WTC11 (cell line): ENCODE measurements around the gene MT1H. TPM values are rescaled to one million over a fixed set of nuclear protein-coding genes. Genes with fewer than 3 reads are reported as not detected.

Source experiments
- ATAC-seq: fragments of 200-7000 bp; cut with Tn5 transposase; 2 replicates; pipeline ENCODE4 v1.10.0; 2021; ENCODE audit warnings: mild to moderate bottlenecking, moderate library complexity
- CTCF ChIA-PET: fragments of 300-600 bp; sonication (Branson Sonifier 250); formaldehyde crosslinking; loops from one replicate; lab custom pipeline; 2021; ENCODE audit warnings: antibody characterized with exemption; lab: Charles Lee
- POLR2A ChIA-PET: fragments of 350-600 bp; sonication (Branson Sonifier 250); formaldehyde crosslinking; loops from one replicate; lab custom pipeline; 2021; ENCODE audit warnings: antibody characterized with exemption; lab: Charles Lee
- DNase-seq: peaks from one replicate; pipeline ENCODE4 v3.0.0; 2021; ENCODE audit warnings: low spot score
- H3K27ac Mint-ChIP-seq: 2 replicates; pipeline ENCODE4 v1.8.0; 2021; ENCODE audit warnings: mixed read lengths
- H3K27me3 Mint-ChIP-seq: 2 replicates; pipeline ENCODE4 v1.8.0; 2021; ENCODE audit warnings: low read depth, mild to moderate bottlenecking, moderate library complexity, mixed read lengths
- H3K36me3 Mint-ChIP-seq: 2 replicates; pipeline ENCODE4 v1.8.0; 2021; ENCODE audit warnings: mixed read lengths
- H3K4me1 Mint-ChIP-seq: 2 replicates; pipeline ENCODE4 v1.8.0; 2022; ENCODE audit warnings: mixed read lengths
- H3K4me3 Mint-ChIP-seq: 2 replicates; pipeline ENCODE4 v1.8.0; 2021; ENCODE audit warnings: mild to moderate bottlenecking, moderate library complexity, mixed read lengths
- H3K9me3 Mint-ChIP-seq: 2 replicates; pipeline ENCODE4 v1.8.0; 2021; ENCODE audit warnings: mixed read lengths
- CREB1 ChIP-seq: sonication (generic); formaldehyde crosslinking; IDR thresholded peaks from 2 replicates; pipeline ENCODE4 v1.8.0; 2023; ENCODE audit warnings: mild to moderate bottlenecking, missing genetic modification reagents
- NFATC4 ChIP-seq: fragments of 250-450 bp; sonication (Bioruptor Pico); IDR thresholded peaks from 2 replicates; pipeline ENCODE4 v1.9.0; 2021; ENCODE audit warnings: mild to moderate bottlenecking
- NFE2L1 ChIP-seq: sonication (generic); formaldehyde crosslinking; IDR thresholded peaks from 2 replicates; pipeline ENCODE4 v1.8.1; 2023; ENCODE audit warnings: missing genetic modification reagents
- NFYB ChIP-seq: sonication (generic); formaldehyde crosslinking; conservative IDR thresholded peaks from 2 replicates; pipeline ENCODE4 v1.8.0; 2022; ENCODE audit warnings: low read depth, missing genetic modification reagents
- NR1H2 ChIP-seq: sonication (generic); formaldehyde crosslinking; IDR thresholded peaks from 2 replicates; pipeline ENCODE4 v1.9.0; 2021; ENCODE audit warnings: mild to moderate bottlenecking, moderate library complexity, missing genetic modification reagents
- NR3C1 ChIP-seq: sonication (generic); formaldehyde crosslinking; conservative IDR thresholded peaks from 2 replicates; pipeline ENCODE4 v1.8.1; 2023; ENCODE audit warnings: low read depth, mild to moderate bottlenecking, missing genetic modification reagents
- SP1 ChIP-seq: sonication (generic); formaldehyde crosslinking; conservative IDR thresholded peaks from 2 replicates; pipeline ENCODE4 v1.8.1; 2022; ENCODE audit warnings: missing genetic modification reagents
- ZNF138 ChIP-seq: sonication (generic); formaldehyde crosslinking; conservative IDR thresholded peaks from 2 replicates; pipeline ENCODE4 v1.8.1; 2022; ENCODE audit warnings: mild to moderate bottlenecking, moderate library complexity, missing genetic modification reagents
- ZNF232 ChIP-seq: sonication (generic); formaldehyde crosslinking; IDR thresholded peaks from 2 replicates; pipeline ENCODE4 v1.8.0; 2022; ENCODE audit warnings: mild to moderate bottlenecking, missing genetic modification reagents
- total RNA-seq: library from RNA; stranded (reverse); gene quantifications from 3 replicates; pipeline ENCODE4 v1.2.3, GENCODE V29; 2021
- TF ChIP-seq, protein P1 (sequence below): sonication (generic); formaldehyde crosslinking; IDR thresholded peaks from 2 replicates; pipeline ENCODE4 v1.8.1; 2022; ENCODE audit warnings: low read depth, missing genetic modification reagents, borderline replicate concordance
- TF ChIP-seq, protein P2 (sequence below): sonication (generic); formaldehyde crosslinking; IDR thresholded peaks from 2 replicates; pipeline ENCODE4 v1.8.1; 2023; ENCODE audit warnings: mild to moderate bottlenecking, missing genetic modification reagents
- TF ChIP-seq, protein P3 (sequence below): sonication (generic); formaldehyde crosslinking; IDR thresholded peaks from 2 replicates; pipeline ENCODE4 v1.8.0; 2023; ENCODE audit warnings: missing genetic modification reagents
- TF ChIP-seq, protein P4 (sequence below): sonication (generic); formaldehyde crosslinking; IDR thresholded peaks from 2 replicates; pipeline ENCODE4 v1.8.1; 2022; ENCODE audit warnings: missing genetic modification reagents, borderline replicate concordance

MT1H gene
- total RNA-seq, 1 experiment from 2014 or later, result 122 TPM

DNA sequence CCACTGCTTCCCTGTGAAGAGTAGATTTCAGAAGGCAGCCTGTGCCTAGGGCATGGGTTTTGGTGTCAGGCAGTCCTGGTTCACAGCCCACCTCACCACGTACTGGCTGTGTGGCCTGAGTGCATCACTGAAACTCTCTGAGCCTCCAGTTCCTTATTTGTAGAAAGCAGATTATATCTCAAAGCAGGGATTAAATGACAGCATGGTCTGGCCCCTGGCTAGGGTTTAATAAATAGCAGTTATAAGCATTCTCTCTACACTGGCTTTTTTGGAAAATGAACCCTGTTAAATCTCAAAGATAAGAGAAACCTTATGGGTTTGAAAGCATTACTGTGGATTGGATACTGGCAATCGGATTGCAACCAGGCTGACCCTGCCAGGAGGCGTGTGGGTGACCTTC is 40.1 kb upstream of the MT1H start:
- H3K27me3 Mint-ChIP-seq, result peaks cover 100% of the 10 kb centered on the region
- H3K4me1 Mint-ChIP-seq, result peaks cover 34% of the 10 kb centered on the region
- POLR2A ChIA-PET, result no interaction called here
- no peaks in the 10 kb centered on the region for H3K9me3 Mint-ChIP-seq
- no peak for ATAC-seq
- H3K4me3 Mint-ChIP-seq, result no peak overlapping the region
- no peak overlapping the region for H3K27ac Mint-ChIP-seq
- H3K36me3 Mint-ChIP-seq, result peaks cover 3% of the 10 kb centered on the region; the same call in 1 of the 2 replicates
- CTCF ChIA-PET, result interaction anchor here (2.2 kb wide), 1 partner anchor 29 kb away, joined by 10 read pairs; no protein-coding TSS in a partner anchor
- TF ChIP-seq NR3C1 (no peak), ZNF232 (no peak), NR1H2 (CRISPR knock-in tag) (no peak), NFE2L1 (CRISPR knock-in tag) (no peak)
- TF ChIP-seq, protein P1, sequence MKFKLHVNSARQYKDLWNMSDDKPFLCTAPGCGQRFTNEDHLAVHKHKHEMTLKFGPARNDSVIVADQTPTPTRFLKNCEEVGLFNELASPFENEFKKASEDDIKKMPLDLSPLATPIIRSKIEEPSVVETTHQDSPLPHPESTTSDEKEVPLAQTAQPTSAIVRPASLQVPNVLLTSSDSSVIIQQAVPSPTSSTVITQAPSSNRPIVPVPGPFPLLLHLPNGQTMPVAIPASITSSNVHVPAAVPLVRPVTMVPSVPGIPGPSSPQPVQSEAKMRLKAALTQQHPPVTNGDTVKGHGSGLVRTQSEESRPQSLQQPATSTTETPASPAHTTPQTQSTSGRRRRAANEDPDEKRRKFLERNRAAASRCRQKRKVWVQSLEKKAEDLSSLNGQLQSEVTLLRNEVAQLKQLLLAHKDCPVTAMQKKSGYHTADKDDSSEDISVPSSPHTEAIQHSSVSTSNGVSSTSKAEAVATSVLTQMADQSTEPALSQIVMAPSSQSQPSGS, result no peak
- TF ChIP-seq, protein P2, sequence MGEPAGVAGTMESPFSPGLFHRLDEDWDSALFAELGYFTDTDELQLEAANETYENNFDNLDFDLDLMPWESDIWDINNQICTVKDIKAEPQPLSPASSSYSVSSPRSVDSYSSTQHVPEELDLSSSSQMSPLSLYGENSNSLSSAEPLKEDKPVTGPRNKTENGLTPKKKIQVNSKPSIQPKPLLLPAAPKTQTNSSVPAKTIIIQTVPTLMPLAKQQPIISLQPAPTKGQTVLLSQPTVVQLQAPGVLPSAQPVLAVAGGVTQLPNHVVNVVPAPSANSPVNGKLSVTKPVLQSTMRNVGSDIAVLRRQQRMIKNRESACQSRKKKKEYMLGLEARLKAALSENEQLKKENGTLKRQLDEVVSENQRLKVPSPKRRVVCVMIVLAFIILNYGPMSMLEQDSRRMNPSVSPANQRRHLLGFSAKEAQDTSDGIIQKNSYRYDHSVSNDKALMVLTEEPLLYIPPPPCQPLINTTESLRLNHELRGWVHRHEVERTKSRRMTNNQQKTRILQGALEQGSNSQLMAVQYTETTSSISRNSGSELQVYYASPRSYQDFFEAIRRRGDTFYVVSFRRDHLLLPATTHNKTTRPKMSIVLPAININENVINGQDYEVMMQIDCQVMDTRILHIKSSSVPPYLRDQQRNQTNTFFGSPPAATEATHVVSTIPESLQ, result no peak
- TF ChIP-seq, protein P3, sequence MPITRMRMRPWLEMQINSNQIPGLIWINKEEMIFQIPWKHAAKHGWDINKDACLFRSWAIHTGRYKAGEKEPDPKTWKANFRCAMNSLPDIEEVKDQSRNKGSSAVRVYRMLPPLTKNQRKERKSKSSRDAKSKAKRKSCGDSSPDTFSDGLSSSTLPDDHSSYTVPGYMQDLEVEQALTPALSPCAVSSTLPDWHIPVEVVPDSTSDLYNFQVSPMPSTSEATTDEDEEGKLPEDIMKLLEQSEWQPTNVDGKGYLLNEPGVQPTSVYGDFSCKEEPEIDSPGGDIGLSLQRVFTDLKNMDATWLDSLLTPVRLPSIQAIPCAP (CRISPR knock-in tag), result no peak
- DNase-seq, result no peak

DNA sequence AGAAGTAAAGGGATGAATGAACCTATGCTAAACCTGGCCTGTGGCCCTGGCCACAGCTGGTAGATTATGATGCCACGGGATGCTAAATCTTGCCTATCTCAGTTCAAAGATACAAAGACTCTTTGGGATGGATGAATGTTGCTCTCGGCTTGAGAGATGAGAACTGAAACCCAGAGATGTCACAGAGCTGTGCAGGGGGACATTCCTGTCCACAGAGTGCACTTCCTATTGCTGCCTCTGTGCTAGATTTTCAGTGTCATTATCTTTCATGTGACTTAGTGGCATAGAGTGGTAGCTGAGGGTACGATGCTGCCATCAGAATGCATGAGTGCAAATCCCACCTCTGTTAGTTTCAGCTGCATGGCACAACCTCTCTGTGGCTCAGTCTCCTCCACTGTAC is 39.5 kb upstream of the MT1H start:
- no peak for DNase-seq
- ChIA-PET CTCF (interaction anchor here (2.2 kb wide), 1 partner anchor 29 kb away, joined by 10 read pairs; no protein-coding TSS in a partner anchor), POLR2A (interaction anchor here (0.6 kb wide), 1 partner anchor 14 kb away, joined by 3 read pairs; no protein-coding TSS in a partner anchor)
- no peak overlapping the region for H3K4me3 Mint-ChIP-seq
- TF ChIP-seq CREB1 (no peak), NR1H2 (CRISPR knock-in tag) (no peak), NFYB (CRISPR knock-in tag) (no peak), SP1 (CRISPR knock-in tag) (no peak)
- TF ChIP-seq, protein P4, sequence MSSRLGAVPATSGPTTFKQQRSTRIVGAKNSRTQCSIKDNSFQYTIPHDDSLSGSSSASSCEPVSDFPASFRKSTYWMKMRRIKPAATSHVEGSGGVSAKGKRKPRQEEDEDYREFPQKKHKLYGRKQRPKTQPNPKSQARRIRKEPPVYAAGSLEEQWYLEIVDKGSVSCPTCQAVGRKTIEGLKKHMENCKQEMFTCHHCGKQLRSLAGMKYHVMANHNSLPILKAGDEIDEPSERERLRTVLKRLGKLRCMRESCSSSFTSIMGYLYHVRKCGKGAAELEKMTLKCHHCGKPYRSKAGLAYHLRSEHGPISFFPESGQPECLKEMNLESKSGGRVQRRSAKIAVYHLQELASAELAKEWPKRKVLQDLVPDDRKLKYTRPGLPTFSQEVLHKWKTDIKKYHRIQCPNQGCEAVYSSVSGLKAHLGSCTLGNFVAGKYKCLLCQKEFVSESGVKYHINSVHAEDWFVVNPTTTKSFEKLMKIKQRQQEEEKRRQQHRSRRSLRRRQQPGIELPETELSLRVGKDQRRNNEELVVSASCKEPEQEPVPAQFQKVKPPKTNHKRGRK (CRISPR knock-in tag), result no peak
- peaks cover 35% of the 10 kb centered on the region for H3K4me1 Mint-ChIP-seq
- H3K36me3 Mint-ChIP-seq, result peaks cover 6% of the 10 kb centered on the region; the same call in 1 of the 2 replicates
- no peak for ATAC-seq
- H3K9me3 Mint-ChIP-seq, result no peaks in the 10 kb centered on the region
- H3K27me3 Mint-ChIP-seq, result peaks cover 100% of the 10 kb centered on the region
- H3K27ac Mint-ChIP-seq, result no peak overlapping the region

DNA sequence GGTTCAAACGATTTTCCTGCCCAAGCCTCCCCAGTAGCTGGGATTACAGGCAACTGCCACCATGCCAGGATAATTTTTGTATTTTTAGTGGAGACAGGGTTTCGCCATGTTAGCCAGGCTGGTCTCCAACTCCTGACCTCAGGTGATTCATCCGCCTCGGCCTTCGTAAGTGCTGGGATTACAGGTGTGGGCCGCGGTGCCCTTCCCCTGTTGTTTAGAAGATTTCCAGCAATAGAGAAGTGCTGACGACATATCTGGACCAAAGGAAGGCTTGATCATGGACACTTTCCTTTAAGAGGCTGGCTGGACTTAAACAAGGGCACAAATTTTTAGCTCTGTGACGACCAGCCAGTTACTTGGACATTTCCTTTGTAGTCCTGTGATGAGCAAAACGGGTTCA is 38.4 kb upstream of the MT1H start:
- peaks cover 100% of the 10 kb centered on the region for H3K27me3 Mint-ChIP-seq

More for the DNA sequence above, 38.4 kb upstream of the MT1H start:
- DNase-seq (no peak), ATAC-seq (no peak)
- Mint-ChIP-seq H3K36me3 (peaks cover 6% of the 10 kb centered on the region; the same call in 1 of the 2 replicates), H3K9me3 (no peaks in the 10 kb centered on the region), H3K27ac (no peak overlapping the region), H3K4me1 (peaks cover 32% of the 10 kb centered on the region), H3K4me3 (peak overlapping the region; percentile 72)
- CTCF ChIA-PET, result interaction anchor here (1.0 kb wide), 1 partner anchor 30 kb away, joined by 3 read pairs; no protein-coding TSS in a partner anchor
- POLR2A ChIA-PET, result interaction anchor here (0.6 to 1.1 kb wide), 2 partner anchors 9 to 761 kb away, joined by 3 read pairs; no protein-coding TSS in a partner anchor
- TF ChIP-seq, protein P1, result no peak
- TF ChIP-seq ZNF138 (CRISPR knock-in tag) (no peak), NFATC4 (CRISPR knock-in tag) (no peak)
